Spleen (tissue), 7 donors: ENCODE data around the gene SHMT2.

Experiments
- CTCF ChIP-seq, 11 experiments: fragments of 200-600 bp in 7 of 11; fragments of 450-650 bp in 4 of 11; sonication (generic) in 4 of 11; IDR thresholded peaks in 8 of 11; conservative IDR thresholded peaks in 3 of 11; 1 replicate in 7 of 11; 2 replicates in 4 of 11; pipeline versions ENCODE4 v1.4.0 to v1.8.0; 2016 to 2021; ENCODE audit warnings: antibody characterized with exemption in 11 of 11, inconsistent platforms in 4 of 11, mild to moderate bottlenecking in 1 of 11
- POLR2A ChIP-seq, 3 donors: fragments of 450-650 bp; IDR thresholded peaks; one replicate each; pipeline ENCODE4 v1.5.1; 2017; ENCODE audit warnings: antibody characterized with exemption in 3 of 3, mild to moderate bottlenecking in 1 of 3
- donor health status: DM: no; HTN: no; CAD: no; lungs with moderate emphysema.
- donor health status: DM: no; HTN: no; CAD: no.
- donor health status: DM: no; HTN: no; CAD: no.

- TF ChIP-seq CTCF (IDR thresholded peaks at IDR 0.05 in 8 of 11, conservative IDR thresholded peaks at IDR 0.05 in 3 of 11) (no peak), POLR2A (IDR thresholded peaks at IDR 0.05) (no peak)
These were observed 5.1 kb upstream of the SHMT2 start for GRCh38 chr12:57224278-57224972.
